H54 (cell line): ENCODE measurements around the gene SLC17A2.

Experiments
- DNase-seq: peaks from one replicate; pipeline ENCODE4 v3.0.0; 2011; ENCODE audit warnings: low spot score, mixed read lengths; ENCODE audit not compliant: insufficient read length
- FAIRE-seq: peaks from 3 replicates; lab custom pipeline; 2011; peaks lifted over from hg19 to GRCh38; lab: Jason Lieb, UNC
- POLR2A ChIP-seq: IDR thresholded peaks from 2 replicates; pipeline ENCODE4 v1.6.1; 2011; ENCODE audit warnings: low read depth, mild to moderate bottlenecking, low read length

Gene SLC17A2

GRCh38 chr6:25930532-25931410 is at the start of gene SLC17A2:
SLC17A2 (minus strand) TSS chr6:25930691; CDS start chr6:25925796, 4,895 bp downstream.
- DNase-seq (no peak), FAIRE-seq (no peak)
- TF ChIP-seq POLR2A: no peak

DNA sequence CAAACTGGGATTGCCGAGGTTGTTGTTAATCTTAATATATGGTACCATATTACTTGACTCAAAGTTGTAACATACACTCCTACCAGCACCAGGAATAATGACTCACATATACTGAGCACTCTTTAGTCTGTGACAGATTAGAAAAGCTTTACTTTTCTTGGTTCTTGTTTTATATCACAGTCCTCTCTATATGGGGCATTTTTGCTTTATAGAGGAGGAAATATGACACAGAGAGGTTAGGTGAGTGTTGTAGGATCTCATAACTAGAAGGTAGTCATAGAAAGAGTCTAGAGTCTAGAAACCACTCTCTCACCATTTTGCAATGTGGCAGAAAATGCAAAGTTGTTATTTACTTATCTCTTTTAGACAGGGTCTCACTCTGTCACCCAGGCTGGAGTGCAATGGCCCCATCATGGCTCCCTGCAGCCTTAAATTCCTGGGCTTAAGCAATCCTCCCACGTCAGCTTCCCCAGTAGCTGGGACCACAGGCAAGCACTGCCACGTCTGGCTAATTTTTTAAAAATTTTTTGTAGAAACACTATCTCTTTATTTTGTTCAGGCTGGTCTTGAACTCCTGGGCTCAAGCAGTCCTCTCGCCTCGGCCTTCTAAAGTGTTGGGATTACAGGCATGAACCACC is 45.6 kb upstream of the SLC17A2 start:
- no peak for TF ChIP-seq POLR2A
- DNase-seq: no peak
- FAIRE-seq: no peak

DNA sequence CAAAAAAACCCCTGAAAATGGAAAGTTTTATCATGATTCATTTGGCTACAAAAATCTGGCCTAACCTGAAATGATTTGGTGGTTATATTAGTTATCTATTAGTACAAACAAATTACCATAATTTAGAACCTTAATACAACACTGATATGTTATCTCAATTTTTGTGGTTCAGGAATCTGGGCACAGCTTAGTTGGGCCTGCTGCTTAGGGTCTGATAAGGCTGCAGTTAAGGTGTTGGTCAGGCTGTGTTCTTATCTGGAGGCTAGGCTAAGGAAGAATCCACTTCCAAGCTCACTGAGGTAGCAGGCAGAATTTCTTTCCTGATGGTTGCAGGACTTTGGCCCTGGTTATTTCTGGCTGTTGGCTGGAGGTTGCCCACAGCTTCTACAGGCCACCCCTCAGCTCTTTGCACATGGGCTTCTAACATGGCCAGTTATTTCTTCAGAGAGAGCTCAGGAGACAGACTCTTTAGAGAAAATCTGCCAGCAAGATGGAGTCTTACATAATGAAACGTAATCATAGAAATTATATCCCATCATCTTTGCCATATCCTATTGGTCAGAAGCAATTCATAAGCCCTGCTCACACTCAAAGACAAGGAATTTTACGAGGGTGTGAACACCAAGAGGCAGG is 43.5 kb upstream of the SLC17A2 start:
- DNase-seq (no peak), FAIRE-seq (no peak)
- no peak for TF ChIP-seq POLR2A

DNA sequence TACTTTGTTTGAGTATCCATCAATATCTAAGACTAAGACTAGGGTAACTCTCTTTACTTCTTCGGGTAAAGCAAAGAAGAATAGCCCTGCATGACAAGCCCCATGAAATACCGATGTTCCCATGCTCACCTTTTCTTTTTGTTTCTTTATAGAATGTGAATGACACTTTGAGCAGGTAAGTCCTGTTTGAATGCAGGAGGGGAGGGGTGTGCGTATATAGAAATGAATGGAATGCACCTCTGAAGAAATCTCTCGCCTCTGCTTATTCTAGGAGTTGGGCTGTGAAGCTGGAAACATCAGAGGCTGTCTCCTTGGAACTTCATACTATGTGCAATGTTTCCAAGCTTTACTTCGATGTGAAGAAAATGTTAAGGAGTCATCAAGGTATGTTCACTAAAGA is 42.4 kb upstream of the SLC17A2 start:
- FAIRE-seq (no peak), DNase-seq (no peak)
- no peak for TF ChIP-seq POLR2A

DNA sequence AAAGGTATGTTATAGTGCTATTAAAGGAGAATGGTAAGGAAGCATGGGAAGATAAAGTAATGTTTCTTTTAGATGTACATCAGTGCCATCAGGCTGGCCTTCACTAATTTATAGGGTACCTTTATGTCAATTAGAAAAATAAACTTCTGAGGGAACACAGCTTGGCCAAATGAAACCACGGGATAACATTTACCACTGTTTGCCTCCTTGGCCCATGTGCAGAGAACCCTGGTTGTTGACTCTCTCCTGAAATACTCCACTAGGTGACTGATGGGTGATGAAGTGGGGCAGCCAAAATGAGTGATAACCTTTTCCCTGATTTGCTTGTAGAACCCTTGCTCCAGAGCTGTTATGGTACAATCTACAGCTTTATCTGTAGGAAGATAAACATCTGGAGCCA is 41.6 kb upstream of the SLC17A2 start:
- FAIRE-seq (no peak), DNase-seq (no peak)
- TF ChIP-seq POLR2A: no peak

DNA sequence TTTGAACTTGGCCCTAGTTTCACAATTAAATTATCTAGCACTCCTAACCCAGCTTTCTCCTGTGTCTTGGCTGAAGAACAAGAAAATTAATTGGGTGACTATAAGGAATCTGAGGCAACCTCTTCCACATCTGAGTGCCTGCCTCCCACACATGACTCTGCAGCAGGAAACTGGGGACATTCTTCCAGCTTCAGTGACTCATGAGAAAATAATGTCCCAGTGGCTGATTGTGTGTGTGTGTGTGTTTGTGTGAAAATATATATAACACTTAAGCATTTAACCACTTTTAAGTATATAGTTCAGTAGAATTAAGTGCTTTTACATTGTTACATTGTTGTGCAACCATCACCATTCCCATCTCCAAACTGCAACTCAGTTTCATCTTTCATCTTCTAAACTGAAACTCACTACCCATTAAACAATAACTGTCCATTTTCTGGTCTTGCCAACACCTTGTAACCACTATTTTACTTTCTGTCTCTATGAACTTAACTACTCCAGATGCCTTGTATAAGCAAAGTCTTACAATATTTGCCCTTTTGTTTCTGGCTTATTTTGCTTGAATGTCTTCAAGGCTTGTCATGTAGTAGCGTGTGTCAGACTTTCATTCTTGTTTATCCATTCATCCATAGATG is 40.8 kb upstream of the SLC17A2 start:
- TF ChIP-seq POLR2A: no peak
- DNase-seq (peak; percentile 48), FAIRE-seq (peak; percentile 97)

DNA sequence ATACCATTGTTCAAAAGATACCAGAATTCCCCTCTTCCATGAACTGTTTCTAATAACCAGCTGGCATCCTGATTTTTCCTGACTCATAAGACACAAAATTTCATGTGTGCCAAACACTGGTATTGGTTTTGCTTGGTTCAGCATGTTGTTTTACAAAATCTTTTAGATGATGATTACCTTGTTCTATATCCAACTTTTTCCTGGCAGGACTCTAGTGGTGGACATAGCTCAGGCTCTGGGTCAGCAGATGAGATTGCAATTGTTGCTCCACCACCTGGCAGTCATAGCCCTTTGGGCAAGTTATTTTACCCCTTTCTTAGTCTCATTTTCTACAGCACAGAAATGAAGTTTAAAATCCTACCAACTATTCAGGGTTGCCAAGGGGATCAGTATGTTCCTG is 38.3 kb upstream of the SLC17A2 start:
- FAIRE-seq (no peak), DNase-seq (no peak)
- no peak for TF ChIP-seq POLR2A

- DNase-seq: no peak
- no peak for FAIRE-seq
- no peak for TF ChIP-seq POLR2A
Measured at GRCh38 chr6:25966711-25967110, 36.2 kb upstream of the SLC17A2 start.

GRCh38 chr6:25965058-25965457 is 34.6 kb upstream of the SLC17A2 start:
- DNase-seq (no peak), FAIRE-seq (no peak)
- no peak for TF ChIP-seq POLR2A

GRCh38 chr6:25963426-25964123 is 33.1 kb upstream of the SLC17A2 start:
- FAIRE-seq: no peak
- DNase-seq: no peak
- no peak for TF ChIP-seq POLR2A

GRCh38 chr6:25962149-25963127 is 31.9 kb upstream of the SLC17A2 start, which contains the start of gene TRIM38:
TRIM38 (plus strand) TSS chr6:25962802; CDS start chr6:25966523, 3,721 bp downstream.
- FAIRE-seq (peak; percentile 91), DNase-seq (peak; percentile 57)
- TF ChIP-seq POLR2A: peak; percentile 77

DNA sequence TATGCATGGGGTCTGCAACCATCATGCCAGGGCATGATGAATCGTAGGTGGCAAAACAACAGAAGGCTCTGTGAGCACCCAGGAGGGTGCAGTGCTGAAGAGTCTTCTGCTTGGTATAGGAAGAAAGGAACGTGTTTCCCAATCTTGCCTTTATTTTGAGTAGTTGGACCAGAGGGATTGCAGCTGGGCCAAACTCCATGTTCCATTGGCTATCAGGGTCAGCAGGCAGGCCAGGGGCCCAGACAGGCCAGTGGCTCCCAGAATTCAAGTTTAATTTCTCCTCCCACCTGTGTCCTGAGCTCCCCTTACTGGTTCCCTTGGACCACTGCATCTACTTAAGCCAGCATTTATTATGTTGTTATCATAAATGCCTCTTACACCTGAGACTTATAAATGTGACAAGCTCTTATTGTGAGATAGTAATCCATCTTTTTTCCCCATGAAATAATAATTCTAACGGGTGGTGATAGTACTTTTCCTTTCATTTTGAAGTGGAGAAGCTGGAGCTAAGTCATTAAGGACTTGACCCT is 31.2 kb upstream of the SLC17A2 start:
- FAIRE-seq: no peak
- TF ChIP-seq POLR2A: no peak
- DNase-seq: no peak
